Neural progenitor cell (in vitro differentiated cells): ENCODE results near the gene ZNF343.

Source experiments
- CTCF ChIP-seq: fragments of 200-600 bp; sonication (generic); IDR thresholded peaks from 2 replicates; pipeline ENCODE4 v1.5.1; 2017; ENCODE audit warnings: antibody characterized with exemption, mild to moderate bottlenecking
- EZH2phosphoT487 ChIP-seq: fragments of 200-600 bp; sonication (generic); IDR thresholded peaks from 2 replicates; pipeline ENCODE4 v1.6.1; 2017; ENCODE audit warnings: antibody characterized with exemption

DNA sequence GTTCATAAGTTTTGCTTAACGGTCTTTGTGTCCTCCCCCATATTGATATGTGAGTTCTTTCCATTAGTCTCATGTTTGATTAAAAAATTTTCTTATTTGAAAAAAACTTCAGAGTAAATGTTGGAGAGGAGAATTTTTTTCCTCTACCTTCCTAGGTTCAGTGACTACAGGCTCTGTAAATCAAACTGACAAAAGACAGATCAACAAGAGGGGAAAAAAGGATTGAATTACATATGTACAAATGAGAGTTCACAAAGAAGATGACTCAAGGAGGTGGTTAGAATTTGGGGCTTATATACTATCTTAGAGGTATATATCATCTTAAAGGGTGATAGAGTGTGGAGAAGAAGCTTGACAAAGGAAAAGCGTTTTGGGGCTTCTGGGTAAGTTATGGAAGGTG, 33.2 kb upstream of the ZNF343 start:
- no peak for TF ChIP-seq CTCF
- no peak for TF ChIP-seq EZH2phosphoT487
